ENCODE results near the gene DPP6. TPM values are rescaled to one million over a fixed set of nuclear protein-coding genes. Genes with fewer than 3 reads are reported as not detected.
"Not testable (repeated sequence)": the region's sequence is repeated elsewhere in the genome, so short reads cannot be mapped to it uniquely, and the experiment has no call there.

DPP6 gene
- total RNA-seq, 1 donor from 2014 or later = 0.58 TPM

DNA sequence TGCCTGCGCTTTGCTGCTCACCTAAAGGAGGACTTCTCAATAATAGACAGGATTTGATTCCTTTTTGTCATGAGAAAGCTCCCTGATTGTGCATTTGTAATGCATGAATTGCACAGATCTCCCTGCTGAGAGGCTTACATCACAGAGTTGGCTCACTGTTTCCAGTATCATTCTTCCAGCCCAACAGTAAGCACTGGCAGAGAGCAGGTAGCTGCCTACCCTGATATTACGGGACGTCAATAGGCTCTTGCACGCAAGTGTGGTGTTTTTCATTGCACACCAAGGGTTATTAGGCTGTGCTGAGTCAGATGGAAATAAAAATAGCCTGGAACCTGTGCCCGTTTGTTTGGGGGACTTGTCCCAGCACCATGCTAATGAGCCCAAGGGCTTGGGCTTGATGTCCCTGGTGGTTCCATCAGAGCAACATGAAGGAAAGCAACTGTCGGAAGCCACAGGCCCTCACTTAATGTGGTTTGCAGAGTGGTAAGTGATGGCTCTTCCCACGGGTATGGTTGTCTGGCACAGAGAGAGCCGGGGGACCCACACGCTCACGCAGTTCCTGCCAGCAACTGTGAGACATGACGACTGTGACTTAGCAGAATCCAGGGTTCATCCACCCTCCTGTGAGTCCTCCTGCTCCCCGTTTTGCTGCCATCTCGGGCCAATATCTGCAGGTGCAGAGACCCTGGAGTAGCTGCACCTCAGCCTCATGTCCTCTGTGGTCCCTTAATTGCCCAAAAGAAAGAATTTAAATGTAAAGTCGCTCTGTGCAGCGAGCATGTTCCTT lies 20.4 kb downstream of the DPP6 start:
- DNase-seq (ENCODE audit: low spot score) = not testable (repeated sequence)

DNA sequence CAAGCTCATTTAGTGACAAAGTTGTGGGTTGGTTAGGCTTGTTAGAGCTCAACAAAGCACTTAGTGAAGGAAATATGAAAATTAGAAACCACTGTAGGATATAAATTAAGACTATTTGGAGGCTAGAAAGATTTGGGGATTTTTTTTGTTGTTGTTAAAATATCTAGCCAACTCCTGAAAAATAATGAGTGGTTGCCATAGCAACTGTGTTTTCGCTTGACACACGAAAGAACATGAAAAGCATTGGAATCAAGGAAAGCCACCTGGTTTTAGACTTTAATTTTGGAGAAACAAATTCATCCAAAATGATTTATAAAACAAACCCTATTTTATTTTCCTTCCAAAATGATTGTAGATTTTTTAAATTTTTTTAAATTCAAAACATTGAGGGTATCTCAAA lies 26.3 kb downstream of the DPP6 start:
- not testable (repeated sequence) for DNase-seq (ENCODE audit: low spot score)

DNA sequence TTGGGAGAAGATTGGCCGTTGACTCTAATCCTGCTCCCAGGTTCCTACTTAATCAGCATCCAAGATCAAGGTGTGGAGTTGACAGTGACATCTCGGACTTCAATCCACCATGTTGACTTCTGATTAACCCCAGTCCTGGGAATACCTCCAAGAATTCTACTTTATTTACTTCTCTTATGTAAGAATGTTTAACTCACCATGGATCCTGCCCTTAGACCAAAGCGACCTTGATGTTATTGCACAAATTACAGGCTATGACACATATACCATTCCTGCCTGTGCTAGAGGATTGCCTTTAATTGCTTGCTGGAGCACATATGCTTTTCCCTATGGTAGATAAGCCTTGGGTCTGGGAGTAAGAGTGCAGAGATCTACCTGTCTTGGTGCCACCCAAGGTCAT lies 28.1 kb downstream of the DPP6 start:
- DNase-seq (ENCODE audit: low spot score) = not testable (repeated sequence)

DNA sequence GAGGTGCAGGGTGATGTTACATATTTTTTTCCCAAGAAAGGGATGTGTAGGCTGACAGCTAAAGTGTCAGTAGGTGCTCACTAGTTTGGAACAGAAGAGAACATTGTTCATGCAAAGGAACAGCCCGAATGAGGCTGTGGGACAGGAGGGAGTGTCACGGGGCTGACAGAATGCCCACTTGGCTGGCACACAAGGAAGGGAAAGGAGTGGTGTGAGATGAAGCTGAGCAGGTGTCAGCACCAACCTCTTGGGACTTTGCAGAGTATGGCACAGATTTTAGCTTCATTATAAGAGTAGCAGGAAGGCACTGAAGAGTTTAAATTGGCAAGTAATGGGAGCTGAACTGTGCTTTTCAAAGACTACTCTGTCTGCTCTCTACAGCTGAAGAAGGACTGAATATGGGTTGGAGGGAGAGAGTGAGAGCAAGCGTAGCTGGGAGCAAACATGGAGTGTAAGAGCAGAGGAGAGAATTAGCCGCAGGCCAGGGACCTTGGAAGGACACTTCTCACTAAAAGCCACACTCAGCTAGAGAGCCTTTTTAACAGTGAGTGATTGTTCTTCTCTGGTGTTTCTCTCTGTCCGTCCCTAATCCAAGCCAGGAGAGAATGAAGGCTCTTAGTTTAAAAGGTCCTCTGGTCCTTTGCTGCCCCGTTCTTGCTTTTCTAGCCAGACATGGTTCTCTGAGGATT lies 35.0 kb downstream of the DPP6 start:
- not testable (repeated sequence) for DNase-seq (ENCODE audit: low spot score)

DNA sequence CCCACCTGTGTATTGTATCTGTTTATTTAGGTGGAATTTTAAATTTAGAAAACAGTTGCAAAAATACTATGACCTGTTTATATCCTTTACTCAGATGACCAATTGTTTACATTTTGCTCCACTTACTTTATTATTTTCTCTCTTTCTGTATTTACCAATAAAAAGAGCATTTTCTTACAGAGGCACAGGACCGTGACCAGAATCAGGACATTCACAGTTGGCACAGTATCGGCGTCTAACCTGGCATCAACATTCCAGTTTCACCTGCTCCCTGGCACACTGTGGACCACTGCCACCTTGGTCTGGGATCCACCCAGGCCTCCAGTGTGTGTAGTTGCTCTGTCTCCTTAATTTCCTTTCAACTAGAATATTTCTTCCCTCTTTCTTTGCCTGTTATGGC lies 39.9 kb downstream of the DPP6 start:
- not testable (repeated sequence) for DNase-seq (ENCODE audit: low spot score)

DNA sequence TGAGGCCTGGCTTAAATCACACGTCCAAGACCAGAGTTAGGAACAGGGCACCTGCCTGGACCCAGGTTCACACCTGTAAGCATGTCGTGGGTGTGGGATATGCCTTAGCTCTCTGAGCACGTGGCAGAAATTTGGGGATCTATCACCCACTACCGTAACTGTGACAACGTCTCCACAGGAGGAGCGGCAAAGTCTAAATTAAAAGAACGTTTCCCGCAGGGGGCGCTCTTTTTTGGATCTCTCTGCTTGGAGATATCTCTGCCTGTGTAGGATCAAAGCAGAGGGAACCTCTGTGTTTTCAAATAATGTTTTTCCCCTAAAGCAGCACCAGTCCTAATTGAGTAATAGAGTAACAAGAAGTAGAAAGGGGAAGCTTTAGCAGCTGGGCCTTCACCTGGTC lies 43.0 kb downstream of the DPP6 start:
- DNase-seq (ENCODE audit: low spot score) = not testable (repeated sequence)

DNA sequence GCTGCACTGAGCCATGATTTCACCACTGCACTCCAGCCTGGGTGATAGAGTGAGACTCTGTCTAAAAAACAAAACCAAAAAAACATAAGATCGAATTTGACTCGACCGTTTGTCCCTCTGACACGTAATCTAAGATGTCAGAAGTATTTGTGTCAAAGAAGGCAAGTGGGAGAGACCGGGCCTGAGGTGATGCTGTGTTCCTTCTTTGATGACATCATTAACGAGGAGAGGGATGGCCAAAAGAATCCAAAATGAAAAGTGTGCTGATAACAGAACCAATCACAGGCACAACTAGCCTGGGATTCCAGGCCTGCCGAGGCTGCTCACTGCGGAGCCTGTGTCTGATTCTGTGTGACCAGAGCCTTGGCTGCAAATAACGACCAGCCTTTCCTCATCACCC lies 52.9 kb downstream of the DPP6 start:
- DNase-seq (ENCODE audit: low spot score) = not testable (repeated sequence)

DNA sequence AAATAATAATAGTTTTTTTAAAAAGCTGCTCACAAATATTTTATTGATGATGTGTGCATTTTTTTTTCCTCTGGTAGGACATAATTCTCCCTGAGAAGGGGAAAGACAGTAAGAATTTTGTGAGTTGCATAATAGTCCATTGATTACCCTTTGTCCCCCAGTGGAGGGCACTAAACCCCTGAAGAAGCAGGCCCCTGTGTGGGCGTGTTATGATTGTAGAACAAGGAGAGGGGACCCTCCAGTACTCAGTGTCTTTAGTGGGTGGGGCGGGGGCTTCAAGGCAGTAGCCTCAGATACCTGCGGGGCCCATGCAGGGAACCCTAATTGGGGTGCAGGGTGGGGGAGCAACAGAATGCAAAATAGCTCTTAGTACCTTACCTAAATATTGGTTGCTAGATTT lies 57.4 kb downstream of the DPP6 start:
- DNase-seq (ENCODE audit: low spot score) = not testable (repeated sequence)

DNA sequence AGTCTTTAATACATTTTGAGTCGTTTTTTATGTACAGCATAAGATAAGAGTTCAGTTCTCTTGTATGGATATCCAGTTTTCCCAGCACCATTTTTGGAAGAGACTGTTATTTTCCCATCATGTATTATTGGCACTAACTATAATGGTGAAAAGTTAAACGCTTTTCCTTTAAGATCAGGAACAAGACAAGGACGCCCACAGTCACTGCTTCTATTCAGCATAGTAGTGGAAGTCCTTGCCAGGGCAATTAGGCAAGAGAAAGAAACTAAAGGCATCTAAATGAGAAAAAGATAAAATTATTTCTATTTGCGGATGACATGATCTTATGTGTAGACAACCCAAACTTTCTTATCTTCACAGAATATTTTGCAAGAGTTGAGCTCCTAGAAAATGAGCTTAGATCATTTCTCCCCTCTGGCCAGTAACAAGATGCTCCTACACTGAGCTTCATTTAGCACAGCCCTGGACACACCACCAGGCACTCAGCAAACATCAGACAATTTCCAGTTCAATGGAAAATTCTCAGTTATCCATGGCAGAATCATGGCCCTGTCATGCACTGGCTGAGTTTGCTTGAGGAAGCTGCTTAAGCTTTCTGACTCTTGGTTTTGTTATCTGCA lies 61.6 kb downstream of the DPP6 start:
- DNase-seq (ENCODE audit: low spot score) = not testable (repeated sequence)

DNA sequence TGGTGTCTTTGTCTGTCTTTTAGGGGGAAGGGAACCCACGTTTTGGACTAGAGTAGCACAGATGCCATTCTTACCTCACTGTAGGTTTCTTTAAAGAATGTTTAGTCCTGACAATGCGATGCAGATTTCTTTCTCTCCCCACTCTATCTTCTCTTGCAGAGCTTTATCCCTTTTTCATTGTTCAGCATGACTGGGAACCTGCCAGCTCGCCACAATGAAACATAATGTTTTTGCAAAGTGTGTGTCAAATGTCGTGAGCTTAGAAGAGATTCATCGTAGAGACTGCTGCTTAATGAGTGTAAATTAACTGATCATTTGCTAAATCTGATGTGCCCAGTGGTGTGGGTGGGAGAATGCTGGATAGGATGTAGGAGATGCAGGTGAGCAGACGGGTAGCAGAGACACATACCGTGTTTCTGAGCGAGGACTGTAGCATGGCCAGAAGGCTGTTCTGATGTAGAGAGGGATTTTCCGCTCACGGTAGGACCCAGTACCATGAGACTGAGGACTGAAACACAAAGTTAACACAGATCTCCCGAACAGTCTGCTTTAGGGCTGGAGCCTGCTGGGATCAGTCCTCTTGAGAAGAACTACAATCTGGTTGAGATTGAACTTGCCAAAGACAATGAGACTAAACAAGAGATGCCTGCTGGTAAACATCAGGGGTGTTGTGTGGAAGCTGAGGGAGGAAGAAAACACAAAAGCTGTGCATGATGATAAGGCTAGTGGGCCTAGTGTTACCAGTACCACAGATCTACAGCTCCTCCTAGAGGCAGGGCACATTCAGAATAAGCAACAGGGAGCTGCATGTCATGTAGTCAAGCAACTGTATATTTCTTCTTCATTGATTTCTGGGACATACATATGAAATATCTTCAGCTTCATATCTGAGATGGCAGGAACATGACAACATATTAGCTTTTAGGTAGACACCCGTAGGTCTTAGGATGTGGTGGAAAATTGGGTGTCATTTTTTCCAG lies 65.5 kb downstream of the DPP6 start:
- not testable (repeated sequence) for DNase-seq (ENCODE audit: low spot score)

DNA sequence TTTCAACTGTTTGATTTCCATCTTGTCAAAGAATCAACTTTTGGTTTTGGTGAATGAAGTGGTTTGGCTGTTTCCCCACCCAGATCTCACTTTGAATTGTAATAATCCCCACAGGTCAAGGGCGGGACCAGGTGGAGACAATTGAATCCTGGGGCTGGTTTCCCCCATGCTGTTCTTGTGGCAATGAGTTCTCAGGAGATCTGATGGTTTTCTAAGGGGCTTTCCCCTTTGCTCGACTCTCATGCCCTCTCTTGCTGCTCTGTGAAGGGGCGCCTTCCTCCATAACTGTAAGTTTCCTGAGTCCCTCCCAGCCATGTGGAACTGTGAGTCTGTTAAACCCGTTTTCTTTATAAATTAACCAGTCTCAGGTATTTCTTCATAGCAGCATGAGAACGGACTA lies 68.6 kb downstream of the DPP6 start:
- not testable (repeated sequence) for DNase-seq (ENCODE audit: low spot score)

DNA sequence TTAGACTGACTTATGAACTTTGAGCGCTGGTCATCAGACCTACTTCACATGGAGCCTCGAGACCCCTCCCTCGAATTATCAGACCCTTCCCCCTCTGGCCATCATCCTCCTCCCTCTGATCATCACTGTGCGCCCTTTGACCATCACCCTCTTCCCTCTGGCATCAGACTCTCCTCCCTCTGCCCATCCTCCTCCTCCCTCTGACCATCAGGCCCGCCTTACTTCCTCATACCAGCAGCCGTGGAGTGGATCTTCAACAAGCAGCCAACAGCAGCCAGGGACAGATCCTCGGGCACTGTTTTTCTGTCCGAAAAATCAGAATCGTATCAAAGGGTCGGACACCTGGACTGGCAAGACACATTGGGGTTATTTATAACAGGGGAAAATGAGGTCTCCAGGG lies 70.5 kb downstream of the DPP6 start:
- DNase-seq (ENCODE audit: low spot score) = not testable (repeated sequence)

DNA sequence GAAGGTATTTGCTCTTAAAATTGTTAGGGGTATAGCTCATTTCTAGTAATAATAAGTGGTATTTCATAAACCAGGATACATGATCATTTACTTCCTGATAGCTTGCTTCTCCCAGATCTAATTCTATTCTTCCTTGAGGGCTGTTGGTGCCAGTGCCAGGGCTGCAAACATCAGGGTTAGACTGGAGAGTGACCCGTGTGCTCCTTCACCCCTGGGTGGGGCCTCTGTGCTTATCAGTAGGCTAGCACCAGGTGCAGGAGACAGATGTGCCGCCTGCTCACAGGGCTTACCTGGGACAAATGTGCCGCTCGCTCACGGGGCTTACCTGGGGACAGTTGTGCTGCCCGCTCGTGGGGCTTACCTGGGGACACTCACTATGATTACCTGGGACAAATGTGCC lies 71.2 kb downstream of the DPP6 start:
- DNase-seq (ENCODE audit: low spot score) = not testable (repeated sequence)

DNA sequence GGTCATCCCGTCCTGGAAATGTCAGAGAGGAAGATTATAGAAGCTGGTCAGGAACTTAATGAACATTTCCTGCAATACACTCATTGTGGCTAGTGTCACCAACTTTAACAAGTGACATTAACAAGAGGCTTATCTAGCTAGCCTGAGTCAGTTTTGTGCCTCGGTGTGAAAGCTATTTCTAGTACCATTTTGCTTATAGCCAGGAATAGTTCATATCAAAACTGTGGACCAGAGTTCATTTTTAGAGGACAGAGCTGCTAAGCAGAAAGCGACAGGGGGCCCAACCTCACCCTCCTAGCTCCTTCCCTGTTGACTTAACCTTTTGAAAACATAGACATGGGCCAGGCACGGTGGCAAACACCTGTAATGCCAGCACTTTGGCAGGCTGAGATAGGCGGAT lies 76.9 kb downstream of the DPP6 start:
- not testable (repeated sequence) for DNase-seq (ENCODE audit: low spot score)

DNA sequence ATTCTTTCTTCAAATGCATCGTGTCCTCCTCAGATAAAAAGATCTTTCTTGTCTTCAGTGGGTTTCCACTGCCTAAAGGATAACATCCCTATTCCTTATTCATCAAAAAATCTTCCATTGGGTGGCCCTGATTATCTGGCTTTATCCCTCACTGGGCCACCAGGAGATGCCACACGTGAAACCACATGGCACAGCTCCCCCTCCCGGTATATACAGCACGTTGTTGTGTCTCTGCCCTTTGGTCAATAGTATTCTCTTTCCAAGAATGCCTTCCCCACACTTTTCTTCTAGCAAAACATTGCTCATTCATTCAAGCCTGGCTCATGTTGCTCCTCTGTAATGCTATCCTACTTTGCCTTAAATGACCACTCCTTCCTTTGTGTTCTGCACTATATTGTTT lies 80.4 kb downstream of the DPP6 start:
- not testable (repeated sequence) for DNase-seq (ENCODE audit: low spot score)

DNA sequence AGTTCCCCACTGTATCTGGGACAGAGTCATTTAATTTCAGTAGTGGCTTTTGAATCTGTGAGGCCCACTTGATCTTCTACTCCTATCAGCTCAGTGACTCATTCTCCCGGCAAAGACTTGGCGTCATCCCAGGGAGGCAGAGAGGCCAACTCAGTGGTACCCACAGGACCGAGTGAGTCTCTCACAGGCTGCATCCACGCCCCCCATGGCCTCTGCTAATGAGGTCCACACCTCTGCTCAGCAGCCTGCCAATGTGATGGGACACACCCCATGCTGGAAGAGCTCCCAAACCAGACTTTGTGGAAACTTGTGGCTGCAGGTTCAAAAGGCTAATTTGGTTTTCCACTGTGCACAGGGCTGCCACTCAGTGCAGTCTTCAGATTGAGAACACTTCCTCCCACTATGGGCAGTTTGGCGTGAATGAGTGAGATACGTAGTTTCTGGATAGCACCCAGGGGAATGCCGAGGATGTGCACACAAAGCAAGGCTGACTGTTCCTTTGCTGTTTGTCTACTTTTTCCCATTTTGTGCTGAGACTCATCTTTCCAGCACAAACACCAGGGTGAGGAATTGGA lies 81.6 kb downstream of the DPP6 start:
- DNase-seq (ENCODE audit: low spot score) = not testable (repeated sequence)

DNA sequence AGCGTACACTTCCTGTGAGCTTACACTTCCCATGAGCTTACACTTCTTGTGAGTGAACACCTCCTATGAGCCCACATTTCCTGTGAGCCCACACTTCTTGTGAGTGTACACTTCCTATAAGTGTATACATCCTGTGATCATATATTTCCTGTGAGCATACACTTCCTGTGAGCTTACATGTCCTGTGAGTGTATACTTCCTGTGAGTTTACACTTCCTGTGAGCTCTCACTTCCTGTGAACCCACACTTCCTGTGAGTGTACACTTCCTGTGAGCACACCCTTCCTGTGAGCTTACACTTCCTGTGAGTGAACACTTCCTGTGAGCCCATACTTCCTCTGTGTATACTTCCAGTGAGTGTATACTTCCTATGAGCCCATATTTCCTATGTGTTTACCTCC lies 82.5 kb downstream of the DPP6 start:
- not testable (repeated sequence) for DNase-seq (ENCODE audit: low spot score)

DNA sequence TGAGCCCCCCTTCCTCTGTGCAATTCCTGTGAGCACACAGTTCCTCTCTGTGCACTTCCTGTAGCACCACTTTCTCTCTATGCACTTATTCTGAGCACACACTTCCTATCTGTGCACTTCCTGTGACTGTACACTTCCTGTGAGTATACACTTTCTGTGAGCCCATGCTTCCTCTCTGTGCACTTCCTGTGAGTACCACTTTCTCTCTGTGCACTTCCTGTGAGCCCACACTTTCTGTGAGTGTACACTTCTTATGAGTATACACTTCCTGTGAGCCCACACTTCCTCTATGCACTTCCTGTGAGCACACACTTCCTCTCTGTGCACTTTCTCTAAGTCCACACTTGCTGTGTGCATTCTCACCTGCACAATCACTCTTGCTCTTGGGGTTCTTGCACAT lies 83.4 kb downstream of the DPP6 start:
- DNase-seq (ENCODE audit: low spot score) = not testable (repeated sequence)

DNA sequence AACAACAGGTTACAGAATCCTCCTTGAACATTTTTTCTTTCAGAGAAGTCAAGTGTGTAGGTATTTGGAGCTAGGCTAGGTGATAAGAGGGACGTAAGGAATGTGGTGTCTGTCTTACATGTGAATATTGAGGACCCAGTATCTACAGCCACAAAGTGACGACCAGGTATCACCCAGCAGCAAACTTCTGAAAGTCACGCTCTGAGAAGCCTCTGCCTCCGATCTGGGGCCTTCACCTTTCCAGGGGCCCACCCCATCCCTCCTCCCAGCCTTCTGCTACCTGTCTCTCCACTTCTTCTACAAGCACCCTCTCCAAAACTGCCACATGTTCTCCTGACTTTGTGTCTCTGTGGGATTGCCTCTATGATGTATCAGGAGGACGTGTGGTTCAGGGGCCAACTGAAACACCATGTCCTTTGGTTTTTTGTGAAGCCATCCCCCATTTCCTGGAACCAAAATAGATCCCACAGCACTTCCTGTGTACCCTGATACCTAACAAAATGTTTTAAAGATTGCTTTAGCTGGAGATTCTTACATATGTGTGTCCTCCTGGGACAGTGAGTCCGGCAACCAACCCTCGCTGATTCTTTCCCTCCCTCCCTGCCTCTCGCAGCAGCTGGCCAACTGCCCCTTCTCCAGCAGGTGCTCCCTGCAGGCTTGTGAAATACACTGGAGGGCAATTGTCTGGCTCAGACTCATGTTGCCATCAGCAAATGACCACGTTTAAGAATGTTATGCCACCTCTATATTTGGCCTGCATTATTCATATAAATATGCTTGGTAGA lies 93.9 kb downstream of the DPP6 start:
- not testable (repeated sequence) for DNase-seq (ENCODE audit: low spot score)

DNA sequence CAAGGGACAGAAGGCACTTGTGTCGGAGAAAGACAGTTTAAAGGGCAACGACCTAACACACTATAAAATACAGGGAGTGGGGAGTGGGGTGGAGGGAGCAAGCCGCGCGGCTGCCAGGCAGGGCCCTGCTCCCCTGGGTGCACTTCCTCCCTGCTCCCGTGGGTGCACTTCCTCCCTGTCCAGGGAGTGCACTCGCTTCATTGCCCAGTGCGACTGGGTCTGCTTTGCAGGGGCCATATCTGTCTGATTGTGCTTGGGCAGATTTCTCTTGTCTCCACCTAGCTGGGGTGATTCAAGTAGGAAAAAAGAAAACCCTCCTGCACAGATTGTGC lies 94.5 kb downstream of the DPP6 start:
- not testable (repeated sequence) for DNase-seq (ENCODE audit: low spot score)

All from mesenteric fat pad (tissue), 1 donor.